ENCODE results near the gene ZIC1.

- TF ChIP-seq CTCF (IDR thresholded peaks at IDR 0.05) (no peak), POLR2A (IDR thresholded peaks at IDR 0.05) (no peak)
These were observed 5.0 kb upstream of the ZIC1 start for GRCh38 chr3:147404000-147404799.
